HEK293 (cell line): Measurements from ENCODE around the gene KLF12.

Source experiments
- CTCF ChIA-PET: fragments of 350-600 bp; formaldehyde crosslinking; extraction: SDS; loops from one replicate; lab custom pipeline; 2021; ENCODE audit warnings: antibody characterized with exemption; lab: Yijun Ruan, JAX
- POLR2A ChIA-PET: fragments of 300-600 bp; formaldehyde crosslinking; extraction: SDS; loops from one replicate; lab custom pipeline; 2020; ENCODE audit warnings: antibody characterized with exemption, inconsistent platforms; lab: Yijun Ruan, JAX
- H3K27ac ChIP-seq: fragments of 200-500 bp; sonication (Bioruptor generic); 2 replicates; pipeline ENCODE4 v1.5.1; 2014; ENCODE audit warnings: low read depth, low read length, control low read depth, inconsistent platforms; ENCODE audit errors: extremely low read depth
- H3K36me3 ChIP-seq, 2 experiments: fragments of 200-500 bp in 1 of 2; sonication (Bioruptor generic) in 1 of 2; 1 replicate in 1 of 2; 2 replicates in 1 of 2; pipeline ENCODE4 v1.5.1; 2014 to 2017; ENCODE audit warnings: inconsistent platforms in 2 of 2, low read length in 2 of 2; ENCODE audit not compliant: control insufficient read depth in 2 of 2, insufficient read depth in 1 of 2
- H3K4me1 ChIP-seq: fragments of 200-500 bp; sonication (Bioruptor generic); 2 replicates; pipeline ENCODE4 v1.5.1; 2014; ENCODE audit warnings: mild to moderate bottlenecking, low read length, inconsistent platforms; ENCODE audit not compliant: control insufficient read depth, insufficient read depth
- H3K4me3 ChIP-seq: 2 replicates; pipeline ENCODE4 v1.5.1; 2011; ENCODE audit warnings: low read depth, mild to moderate bottlenecking, control low read depth, low read length, moderate library complexity
- H3K9me3 ChIP-seq: fragments of 200-500 bp; sonication (Bioruptor generic); 2 replicates; pipeline ENCODE4 v1.5.1; 2014; ENCODE audit warnings: low read depth, low read length, inconsistent platforms; ENCODE audit not compliant: control insufficient read depth, insufficient read depth
- BCL11A ChIP-seq: fragments of 450-650 bp; formaldehyde crosslinking; IDR thresholded peaks from 2 replicates; pipeline ENCODE4 v1.5.1; 2016; ENCODE audit warnings: low read depth, missing biosample characterization, missing genetic modification characterization
- GLI2 ChIP-seq: fragments of 450-650 bp; formaldehyde crosslinking; IDR thresholded peaks from 2 replicates; pipeline ENCODE4; 2017; ENCODE audit warnings: missing biosample characterization, missing genetic modification characterization, low read depth, borderline replicate concordance
- GLIS2 ChIP-seq: fragments of 450-650 bp; formaldehyde crosslinking; IDR thresholded peaks from 2 replicates; pipeline ENCODE4 v1.5.1; 2016; ENCODE audit warnings: missing biosample characterization, missing genetic modification characterization
- HOXD13 ChIP-seq: sonication (generic); formaldehyde crosslinking; IDR thresholded peaks from 2 replicates; pipeline ENCODE4 v1.8.0; 2022; ENCODE audit warnings: missing genetic modification reagents, borderline replicate concordance
- KLF7 ChIP-seq: fragments of 450-650 bp; formaldehyde crosslinking; IDR thresholded peaks from 2 replicates; pipeline ENCODE4 v1.5.1; 2016; ENCODE audit warnings: missing biosample characterization, missing genetic modification characterization, borderline replicate concordance
- PRDM6 ChIP-seq: fragments of 450-650 bp; formaldehyde crosslinking; IDR thresholded peaks from 2 replicates; pipeline ENCODE4 v1.5.1; 2017; ENCODE audit warnings: missing biosample characterization, missing genetic modification characterization
- REPIN1 ChIP-seq: fragments of 450-650 bp; formaldehyde crosslinking; IDR thresholded peaks from 2 replicates; pipeline ENCODE4 v1.5.1; 2017; ENCODE audit warnings: missing biosample characterization, missing genetic modification characterization, low read depth
- WT1 ChIP-seq: fragments of 450-650 bp; formaldehyde crosslinking; IDR thresholded peaks from 2 replicates; pipeline ENCODE4 v1.5.1; 2016; ENCODE audit warnings: missing biosample characterization, missing genetic modification characterization
- ZBTB20 ChIP-seq: fragments of 450-650 bp; formaldehyde crosslinking; IDR thresholded peaks from 2 replicates; pipeline ENCODE4 v1.5.1; 2016; ENCODE audit warnings: missing biosample characterization, missing genetic modification characterization
- ZBTB48 ChIP-seq: fragments of 450-650 bp; formaldehyde crosslinking; IDR thresholded peaks from 2 replicates; pipeline ENCODE4 v1.5.1; 2016; ENCODE audit warnings: missing biosample characterization, missing genetic modification characterization
- ZBTB8A ChIP-seq: fragments of 450-650 bp; formaldehyde crosslinking; IDR thresholded peaks from 2 replicates; pipeline ENCODE4 v1.5.1; 2016; ENCODE audit warnings: missing biosample characterization, missing genetic modification characterization
- ZFP37 ChIP-seq: fragments of 450-650 bp; formaldehyde crosslinking; IDR thresholded peaks from 2 replicates; pipeline ENCODE4 v1.5.1; 2016; ENCODE audit warnings: missing biosample characterization, missing genetic modification characterization
- ZFP69B ChIP-seq: fragments of 450-650 bp; formaldehyde crosslinking; IDR thresholded peaks from 2 replicates; pipeline ENCODE4 v1.5.1; 2016; ENCODE audit warnings: missing biosample characterization, missing genetic modification characterization
- ZNF121 ChIP-seq: fragments of 450-650 bp; formaldehyde crosslinking; IDR thresholded peaks from 2 replicates; pipeline ENCODE4 v1.5.1; 2016; ENCODE audit warnings: missing biosample characterization, missing genetic modification characterization
- ZNF133 ChIP-seq: fragments of 450-650 bp; formaldehyde crosslinking; IDR thresholded peaks from 2 replicates; pipeline ENCODE4 v1.5.1; 2016; ENCODE audit warnings: missing biosample characterization, missing genetic modification characterization
- ZNF324 ChIP-seq: fragments of 450-650 bp; formaldehyde crosslinking; IDR thresholded peaks from 2 replicates; pipeline ENCODE4 v1.5.1; 2016; ENCODE audit warnings: missing biosample characterization, missing genetic modification characterization
- ZNF394 ChIP-seq: fragments of 450-650 bp; formaldehyde crosslinking; IDR thresholded peaks from 2 replicates; pipeline ENCODE4 v1.5.1; 2016; ENCODE audit warnings: missing biosample characterization, missing genetic modification characterization, mild to moderate bottlenecking, moderate library complexity, borderline replicate concordance
- ZNF423 ChIP-seq: fragments of 450-650 bp; formaldehyde crosslinking; IDR thresholded peaks from 2 replicates; pipeline ENCODE4 v1.5.1; 2016; ENCODE audit warnings: missing biosample characterization, missing genetic modification characterization
- ZNF561 ChIP-seq: fragments of 450-650 bp; IDR thresholded peaks from 2 replicates; pipeline ENCODE4 v1.5.1; 2018; ENCODE audit warnings: missing biosample characterization, missing genetic modification characterization, borderline replicate concordance
- ZNF580 ChIP-seq: fragments of 450-650 bp; formaldehyde crosslinking; IDR thresholded peaks from 2 replicates; pipeline ENCODE4 v1.5.1; 2016; ENCODE audit warnings: missing biosample characterization, missing genetic modification characterization
- ZNF639 ChIP-seq: fragments of 450-650 bp; formaldehyde crosslinking; IDR thresholded peaks from 2 replicates; pipeline ENCODE4 v1.5.1; 2016; ENCODE audit warnings: missing biosample characterization, missing genetic modification characterization
- ZNF654 ChIP-seq: fragments of 450-650 bp; formaldehyde crosslinking; IDR thresholded peaks from 2 replicates; pipeline ENCODE4 v1.5.1; 2016; ENCODE audit warnings: low read depth, missing biosample characterization, missing genetic modification characterization
- ZNF692 ChIP-seq: fragments of 450-650 bp; formaldehyde crosslinking; IDR thresholded peaks from 2 replicates; pipeline ENCODE4 v1.5.1; 2016; ENCODE audit warnings: missing biosample characterization, missing genetic modification characterization
- ZNF701 ChIP-seq: fragments of 450-650 bp; formaldehyde crosslinking; IDR thresholded peaks from 2 replicates; pipeline ENCODE4 v1.5.1; 2016; ENCODE audit warnings: missing biosample characterization, missing genetic modification characterization
- ZNF776 ChIP-seq: fragments of 450-650 bp; formaldehyde crosslinking; IDR thresholded peaks from 2 replicates; pipeline ENCODE4 v1.5.0; 2017; ENCODE audit warnings: missing biosample characterization, missing genetic modification characterization, borderline replicate concordance
- ZNF792 ChIP-seq: fragments of 450-650 bp; formaldehyde crosslinking; IDR thresholded peaks from 2 replicates; pipeline ENCODE4 v1.5.1; 2016; ENCODE audit warnings: missing biosample characterization, missing genetic modification characterization
- ZNF843 ChIP-seq: fragments of 450-650 bp; formaldehyde crosslinking; IDR thresholded peaks from 2 replicates; pipeline ENCODE4 v1.5.1; 2016; ENCODE audit warnings: missing biosample characterization, missing genetic modification characterization
- ZXDB ChIP-seq: fragments of 450-650 bp; formaldehyde crosslinking; IDR thresholded peaks from 2 replicates; pipeline ENCODE4 v1.5.1; 2016; ENCODE audit warnings: missing biosample characterization, missing genetic modification characterization
- TF ChIP-seq, protein P1 (sequence below): fragments of 450-650 bp; formaldehyde crosslinking; IDR thresholded peaks from 2 replicates; pipeline ENCODE4 v1.5.1; 2017; ENCODE audit warnings: missing biosample characterization, missing genetic modification characterization
- TF ChIP-seq, protein P2 (sequence below): fragments of 450-650 bp; formaldehyde crosslinking; IDR thresholded peaks from 2 replicates; pipeline ENCODE4 v1.5.1; 2016; ENCODE audit warnings: missing biosample characterization, missing genetic modification characterization

KLF12 gene

DNA sequence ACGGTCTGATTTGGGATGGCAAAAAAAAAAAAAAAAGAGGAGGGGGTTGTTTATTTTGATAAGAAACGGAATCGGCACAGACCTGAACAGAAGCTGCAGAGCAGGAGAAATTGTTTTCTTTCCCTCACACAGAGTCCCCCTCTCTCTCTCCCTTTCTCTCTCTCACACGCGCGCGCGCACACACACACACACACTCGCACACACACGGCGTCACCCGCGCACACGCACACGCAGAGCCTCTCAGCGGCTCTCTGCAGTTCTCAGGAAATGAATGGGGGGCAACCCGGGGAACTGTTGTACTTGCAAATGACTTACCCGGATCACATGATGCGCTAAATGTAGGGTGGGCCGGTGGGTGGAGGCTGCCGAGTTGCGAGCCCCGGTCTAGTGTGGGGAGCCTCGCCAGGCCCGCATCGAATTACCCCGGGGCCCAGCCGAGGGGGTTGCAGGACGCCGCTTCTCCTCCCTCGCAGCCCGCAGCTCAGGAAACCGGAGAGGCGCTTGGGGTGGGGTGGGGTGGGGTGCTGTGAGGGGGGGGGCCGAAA, 475 bp downstream of the KLF12 start:
- ChIA-PET CTCF (interaction anchor here (0.6 to 1.2 kb wide), 3 partner anchors 430 to 1082 kb away, joined by 3 to 5 read pairs (median 4); no protein-coding TSS in a partner anchor), POLR2A (interaction anchor here (0.6 to 1.5 kb wide), 5 partner anchors 63 to 261 kb away, joined by 3 to 5 read pairs (median 3); no protein-coding TSS in a partner anchor)
- H3K4me1 ChIP-seq = peaks cover 9% of the 10 kb centered on the region
- peak overlapping the region; percentile 75 for H3K4me3 ChIP-seq
- peak overlapping the region; percentile 86 for H3K27ac ChIP-seq
- H3K9me3 ChIP-seq = no peaks in the 10 kb centered on the region
- H3K36me3 ChIP-seq = no peaks in the 10 kb centered on the region
- TF ChIP-seq ZXDB (tag by site-specific recombination) = peak; percentile 54
- TF ChIP-seq ZBTB20 = peak; percentile 88
- peak; percentile 71 for TF ChIP-seq ZNF394 (tag by site-specific recombination)
- 0 out of 2 replicates have a peak, but pooled peaks have one; percentile 33 for TF ChIP-seq HOXD13 (CRISPR knock-in tag)
- TF ChIP-seq ZNF423 (tag by site-specific recombination) = peak; percentile 47; the same call in 1 of the 2 replicates
- TF ChIP-seq ZNF654 = no peak
- TF ChIP-seq REPIN1 (tag by site-specific recombination) = no peak
- TF ChIP-seq ZNF561 (tag by site-specific recombination) = peak; percentile 87
- TF ChIP-seq BCL11A (tag by site-specific recombination) = no peak
- TF ChIP-seq ZNF692 = peak; percentile 91
- TF ChIP-seq, protein P1, sequence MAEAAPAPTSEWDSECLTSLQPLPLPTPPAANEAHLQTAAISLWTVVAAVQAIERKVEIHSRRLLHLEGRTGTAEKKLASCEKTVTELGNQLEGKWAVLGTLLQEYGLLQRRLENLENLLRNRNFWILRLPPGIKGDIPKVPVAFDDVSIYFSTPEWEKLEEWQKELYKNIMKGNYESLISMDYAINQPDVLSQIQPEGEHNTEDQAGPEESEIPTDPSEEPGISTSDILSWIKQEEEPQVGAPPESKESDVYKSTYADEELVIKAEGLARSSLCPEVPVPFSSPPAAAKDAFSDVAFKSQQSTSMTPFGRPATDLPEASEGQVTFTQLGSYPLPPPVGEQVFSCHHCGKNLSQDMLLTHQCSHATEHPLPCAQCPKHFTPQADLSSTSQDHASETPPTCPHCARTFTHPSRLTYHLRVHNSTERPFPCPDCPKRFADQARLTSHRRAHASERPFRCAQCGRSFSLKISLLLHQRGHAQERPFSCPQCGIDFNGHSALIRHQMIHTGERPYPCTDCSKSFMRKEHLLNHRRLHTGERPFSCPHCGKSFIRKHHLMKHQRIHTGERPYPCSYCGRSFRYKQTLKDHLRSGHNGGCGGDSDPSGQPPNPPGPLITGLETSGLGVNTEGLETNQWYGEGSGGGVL = peak; percentile 84
- peak; percentile 60 for TF ChIP-seq ZNF324
- TF ChIP-seq ZFP37 (tag by site-specific recombination) = 0 out of 2 replicates have a peak, but pooled peaks have one; percentile 23
- no peak for TF ChIP-seq ZNF792 (tag by site-specific recombination)
- TF ChIP-seq KLF7 (tag by site-specific recombination) = peak; percentile 76; the same call in 1 of the 2 replicates
- no peak for TF ChIP-seq ZNF701 (tag by site-specific recombination)
- TF ChIP-seq ZBTB48 = no peak
- TF ChIP-seq ZNF133 (tag by site-specific recombination) = no peak
- TF ChIP-seq, protein P2, sequence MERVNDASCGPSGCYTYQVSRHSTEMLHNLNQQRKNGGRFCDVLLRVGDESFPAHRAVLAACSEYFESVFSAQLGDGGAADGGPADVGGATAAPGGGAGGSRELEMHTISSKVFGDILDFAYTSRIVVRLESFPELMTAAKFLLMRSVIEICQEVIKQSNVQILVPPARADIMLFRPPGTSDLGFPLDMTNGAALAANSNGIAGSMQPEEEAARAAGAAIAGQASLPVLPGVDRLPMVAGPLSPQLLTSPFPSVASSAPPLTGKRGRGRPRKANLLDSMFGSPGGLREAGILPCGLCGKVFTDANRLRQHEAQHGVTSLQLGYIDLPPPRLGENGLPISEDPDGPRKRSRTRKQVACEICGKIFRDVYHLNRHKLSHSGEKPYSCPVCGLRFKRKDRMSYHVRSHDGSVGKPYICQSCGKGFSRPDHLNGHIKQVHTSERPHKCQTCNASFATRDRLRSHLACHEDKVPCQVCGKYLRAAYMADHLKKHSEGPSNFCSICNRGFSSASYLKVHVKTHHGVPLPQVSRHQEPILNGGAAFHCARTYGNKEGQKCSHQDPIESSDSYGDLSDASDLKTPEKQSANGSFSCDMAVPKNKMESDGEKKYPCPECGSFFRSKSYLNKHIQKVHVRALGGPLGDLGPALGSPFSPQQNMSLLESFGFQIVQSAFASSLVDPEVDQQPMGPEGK (tag by site-specific recombination) = peak; percentile 92
- no peak for TF ChIP-seq PRDM6
- TF ChIP-seq GLI2 (tag by site-specific recombination) = no peak
- TF ChIP-seq ZNF121 (tag by site-specific recombination) = 0 out of 2 replicates have a peak, but pooled peaks have one; percentile 14
- peak; percentile 90 for TF ChIP-seq GLIS2 (tag by site-specific recombination)
- peak; percentile 35; the same call in 1 of the 2 replicates for TF ChIP-seq ZNF843 (tag by site-specific recombination)
- 0 out of 2 replicates have a peak, but pooled peaks have one; percentile 39 for TF ChIP-seq ZBTB8A (tag by site-specific recombination)
- peak; percentile 73; the same call in 1 of the 2 replicates for TF ChIP-seq ZFP69B (tag by site-specific recombination)
- no peak for TF ChIP-seq ZNF776
- peak; percentile 67; the same call in 1 of the 2 replicates for TF ChIP-seq ZNF580 (tag by site-specific recombination)
- peak; percentile 57; the same call in 1 of the 2 replicates for TF ChIP-seq WT1 (tag by site-specific recombination)
- 0 out of 2 replicates have a peak, but pooled peaks have one; percentile 44 for TF ChIP-seq ZNF639 (tag by site-specific recombination)
